Measurements from ENCODE around the gene PITPNM1. TPM values are rescaled to one million over a fixed set of nuclear protein-coding genes. Genes with fewer than 3 reads are reported as not detected.
"Not testable (repeated sequence)": the region's sequence is repeated elsewhere in the genome, so short reads cannot be mapped to it uniquely, and the experiment has no call there.

Gene PITPNM1
- total RNA-seq, 1 experiment from 2014 or later: 18.9 TPM

GRCh38 chr11:67497656-67498291, 7.4 kb downstream of the PITPNM1 start:
- H3K27me3 ChIP-seq: no peaks in the 10 kb centered on the region
- DNase-seq: no peak
- H3K36me3 ChIP-seq: peaks cover 7% of the 10 kb centered on the region
- H3K4me3 ChIP-seq: no peak overlapping the region
- no peaks in the 10 kb centered on the region for H3K9me3 ChIP-seq

GRCh38 chr11:67496113-67496512, 9.1 kb downstream of the PITPNM1 start:
- no peaks in the 10 kb centered on the region for H3K27me3 ChIP-seq
- H3K4me3 ChIP-seq: no peak overlapping the region
- no peaks in the 10 kb centered on the region for H3K9me3 ChIP-seq
- peaks cover 6% of the 10 kb centered on the region for H3K36me3 ChIP-seq
- DNase-seq: no peak

GRCh38 chr11:67495234-67496005, 9.7 kb downstream of the PITPNM1 start:
- Histone ChIP-seq H3K4me3 (no peak overlapping the region), H3K27me3 (no peaks in the 10 kb centered on the region), H3K9me3 (no peaks in the 10 kb centered on the region), H3K36me3 (peaks cover 9% of the 10 kb centered on the region)
- DNase-seq: no peak

GRCh38 chr11:67494371-67495233, 10.6 kb downstream of the PITPNM1 start:
- no peak for DNase-seq
- no peak overlapping the region for H3K4me3 ChIP-seq
- no peaks in the 10 kb centered on the region for H3K27me3 ChIP-seq
- H3K9me3 ChIP-seq: no peaks in the 10 kb centered on the region
- H3K36me3 ChIP-seq: peaks cover 9% of the 10 kb centered on the region

- Histone ChIP-seq H3K27me3 (no peaks in the 10 kb centered on the region), H3K4me3 (no peak overlapping the region), H3K36me3 (peaks cover 9% of the 10 kb centered on the region), H3K9me3 (no peaks in the 10 kb centered on the region)
- DNase-seq: no peak
Observed at GRCh38 chr11:67493548-67494370, 11.4 kb downstream of the PITPNM1 start.

GRCh38 chr11:67492801-67493547, 12.2 kb downstream of the PITPNM1 start:
- H3K9me3 ChIP-seq: no peaks in the 10 kb centered on the region
- DNase-seq: no peak
- no peak overlapping the region for H3K4me3 ChIP-seq
- H3K36me3 ChIP-seq: peaks cover 9% of the 10 kb centered on the region
- no peaks in the 10 kb centered on the region for H3K27me3 ChIP-seq

- Histone ChIP-seq H3K36me3 (peaks cover 11% of the 10 kb centered on the region), H3K4me3 (no peak overlapping the region), H3K9me3 (no peaks in the 10 kb centered on the region), H3K27me3 (no peaks in the 10 kb centered on the region)
- DNase-seq: no peak
Observed at GRCh38 chr11:67492069-67492727, 13.0 kb downstream of the PITPNM1 start.

GRCh38 chr11:67491276-67492068, 13.7 kb downstream of the PITPNM1 start:
- H3K4me3 ChIP-seq: no peak overlapping the region
- H3K27me3 ChIP-seq: no peaks in the 10 kb centered on the region
- no peaks in the 10 kb centered on the region for H3K9me3 ChIP-seq
- DNase-seq: no peak
- peaks cover 11% of the 10 kb centered on the region for H3K36me3 ChIP-seq

GRCh38 chr11:67490727-67491065, 14.5 kb downstream of the PITPNM1 start:
- DNase-seq: no peak
- Histone ChIP-seq H3K36me3 (peaks cover 11% of the 10 kb centered on the region), H3K9me3 (no peaks in the 10 kb centered on the region), H3K27me3 (no peaks in the 10 kb centered on the region), H3K4me3 (no peak overlapping the region)

GRCh38 chr11:67489885-67490726, 15.1 kb downstream of the PITPNM1 start:
- no peak overlapping the region for H3K4me3 ChIP-seq
- DNase-seq: no peak
- H3K9me3 ChIP-seq: no peaks in the 10 kb centered on the region
- peaks cover 11% of the 10 kb centered on the region for H3K36me3 ChIP-seq
- no peaks in the 10 kb centered on the region for H3K27me3 ChIP-seq

- DNase-seq: no peak
- H3K27me3 ChIP-seq: no peaks in the 10 kb centered on the region
- H3K36me3 ChIP-seq: peaks cover 11% of the 10 kb centered on the region
- H3K4me3 ChIP-seq: no peak overlapping the region
- no peaks in the 10 kb centered on the region for H3K9me3 ChIP-seq
Observed at GRCh38 chr11:67489203-67489884, 15.8 kb downstream of the PITPNM1 start.

GRCh38 chr11:67486481-67487195, 18.5 kb downstream of the PITPNM1 start:
- no peaks in the 10 kb centered on the region for H3K9me3 ChIP-seq
- H3K4me3 ChIP-seq: no peak overlapping the region
- H3K36me3 ChIP-seq: peaks cover 6% of the 10 kb centered on the region
- no peaks in the 10 kb centered on the region for H3K27me3 ChIP-seq
- DNase-seq: no peak

- H3K36me3 ChIP-seq, DNase-seq, H3K9me3 ChIP-seq, H3K4me3 ChIP-seq, H3K27me3 ChIP-seq: not testable (repeated sequence)
Observed at GRCh38 chr11:67485873-67486361, 19.2 kb downstream of the PITPNM1 start.

Data from MG63 (cell line).